Measurements from ENCODE around the gene CSTF2.

DNA sequence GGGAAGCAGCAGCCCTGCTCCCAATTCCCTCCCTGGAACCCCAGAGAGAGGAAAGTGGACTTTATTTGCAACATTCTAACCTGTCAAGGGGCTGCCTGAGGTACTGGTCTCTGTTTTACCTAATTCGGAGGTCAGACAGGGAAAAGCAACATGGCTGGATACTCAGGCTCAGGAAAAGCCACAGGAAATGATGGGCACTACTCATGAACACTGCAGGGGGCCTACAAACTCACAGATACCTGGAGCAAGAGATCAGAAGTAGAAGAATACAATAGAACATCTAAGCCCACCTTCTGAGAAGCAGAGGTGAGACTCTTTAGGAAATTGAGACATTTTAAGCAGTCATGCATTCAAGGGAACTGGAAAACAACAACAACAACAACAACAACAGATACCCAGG lies 15.4 kb upstream of the CSTF2 start:
- TF ChIP-seq, protein P1, sequence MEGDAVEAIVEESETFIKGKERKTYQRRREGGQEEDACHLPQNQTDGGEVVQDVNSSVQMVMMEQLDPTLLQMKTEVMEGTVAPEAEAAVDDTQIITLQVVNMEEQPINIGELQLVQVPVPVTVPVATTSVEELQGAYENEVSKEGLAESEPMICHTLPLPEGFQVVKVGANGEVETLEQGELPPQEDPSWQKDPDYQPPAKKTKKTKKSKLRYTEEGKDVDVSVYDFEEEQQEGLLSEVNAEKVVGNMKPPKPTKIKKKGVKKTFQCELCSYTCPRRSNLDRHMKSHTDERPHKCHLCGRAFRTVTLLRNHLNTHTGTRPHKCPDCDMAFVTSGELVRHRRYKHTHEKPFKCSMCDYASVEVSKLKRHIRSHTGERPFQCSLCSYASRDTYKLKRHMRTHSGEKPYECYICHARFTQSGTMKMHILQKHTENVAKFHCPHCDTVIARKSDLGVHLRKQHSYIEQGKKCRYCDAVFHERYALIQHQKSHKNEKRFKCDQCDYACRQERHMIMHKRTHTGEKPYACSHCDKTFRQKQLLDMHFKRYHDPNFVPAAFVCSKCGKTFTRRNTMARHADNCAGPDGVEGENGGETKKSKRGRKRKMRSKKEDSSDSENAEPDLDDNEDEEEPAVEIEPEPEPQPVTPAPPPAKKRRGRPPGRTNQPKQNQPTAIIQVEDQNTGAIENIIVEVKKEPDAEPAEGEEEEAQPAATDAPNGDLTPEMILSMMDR (IDR thresholded peaks at IDR 0.05; ENCODE audit: poor library complexity), result no peak
- TF ChIP-seq EZH2phosphoT487 (IDR thresholded peaks at IDR 0.05; ENCODE audit: low read depth, severe bottlenecking, unreplicated experiment) (no peak), EZH2 (IDR thresholded peaks at IDR 0.05; ENCODE audit: borderline replicate concordance) (no peak)

All from hepatocyte (in vitro differentiated cells).